H1 (cell line): ENCODE data around the gene CAMTA1. TPM values are rescaled to one million over a fixed set of nuclear protein-coding genes. Genes with fewer than 3 reads are reported as not detected.

Source experiments
- CBX5 ChIP-seq: fragments of 300-800, 300-1000 bp; sonication (generic); IDR thresholded peaks from 2 replicates; pipeline ENCODE4 v1.7.1; 2016; ENCODE audit warnings: antibody characterized with exemption, low read length, low read depth
- polyA plus RNA-seq, 7 experiments: library from polyadenylated mRNA; depleted of rRNA in 3 of 7; stranded (reverse) in 5 of 7; unstranded in 2 of 7; fragments of >200 nt in 5 of 7; fragments of 200-250 nt in 2 of 7; gene quantifications; 1 replicate in 5 of 7; 2 replicates in 1 of 7; 4 replicates in 1 of 7; pipeline versions ENCODE4 v1.2.1 to v1.2.3, GENCODE V29; 2011 to 2013; ENCODE audit warnings: missing spikeins in 2 of 7, mixed read lengths in 2 of 7
- total RNA-seq: library from RNA; stranded (reverse); fragmentation: NEBNext Ultra II Directional; extraction: Animal tissue kit (Norgen Biotek cat#: 25700); gene quantifications from 2 replicates; pipeline ENCODE4 v1.2.1, GENCODE V29; 2021

CAMTA1 gene
- total and polyA plus RNA-seq, 2 of the 8 experiments (the other 6 are each of a cell fraction or from before 2014, with no cell fraction given): 65.0 to 119 TPM

- no peak for TF ChIP-seq CBX5
Observed at GRCh38 chr1:6790146-6790545, 4.9 kb downstream of the CAMTA1 start (continued).
